HUDEP-2 (cell line): ENCODE results near the gene AKAP13.

Experiments
- DNase-seq, 76 experiments: peaks; one replicate each; lab custom pipeline; 2025; ENCODE audit not compliant: unreplicated experiment in 76 of 76; lab: John Stamatoyannopoulos, UW

Gene AKAP13

DNA sequence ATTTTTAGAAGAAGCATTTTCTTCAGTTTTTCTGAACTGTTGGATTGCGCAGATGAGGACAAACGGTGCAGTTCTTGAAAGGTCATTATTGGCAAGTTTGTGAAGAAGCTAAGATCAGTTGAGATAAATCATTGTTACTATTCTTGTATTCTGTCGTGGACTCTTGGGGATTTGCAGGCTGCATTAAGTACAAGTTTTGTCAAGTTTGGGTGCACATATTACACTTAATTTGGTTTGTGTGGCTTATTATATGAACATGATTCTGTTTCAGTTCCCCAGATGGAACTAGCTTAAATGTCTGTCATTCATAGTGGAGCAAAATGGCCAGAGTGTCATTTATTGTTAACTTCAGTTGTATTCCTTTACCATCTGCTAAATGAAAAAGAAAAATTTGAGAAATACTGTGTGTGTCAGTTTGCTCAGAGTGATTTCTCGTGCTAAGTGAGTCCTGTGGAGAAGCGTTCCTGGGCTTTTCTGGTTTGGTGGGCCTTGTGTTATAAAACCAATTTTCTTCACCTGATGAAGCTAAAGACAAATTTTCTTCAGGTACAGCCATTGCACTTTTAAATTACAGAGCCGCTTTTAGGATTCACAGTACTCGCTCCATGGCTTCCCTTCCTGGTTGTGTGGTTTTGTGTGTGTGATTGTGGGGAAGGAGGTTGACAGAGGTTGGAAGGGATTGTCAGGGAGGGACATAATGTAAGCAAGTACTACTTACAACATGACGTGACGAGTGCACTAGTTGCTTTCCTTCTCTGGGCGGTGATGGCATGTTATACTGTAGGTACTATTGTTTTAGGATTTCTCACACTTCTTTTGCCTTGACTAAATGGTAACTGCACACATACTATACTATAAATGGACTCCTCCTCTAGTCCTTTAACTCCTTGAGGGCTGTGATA, 1.7 kb downstream of the AKAP13 start:
- no peak for DNase-seq

- no peak for DNase-seq
Observed at GRCh38 chr15:85382942-85383341, 2.5 kb downstream of the AKAP13 start.

DNA sequence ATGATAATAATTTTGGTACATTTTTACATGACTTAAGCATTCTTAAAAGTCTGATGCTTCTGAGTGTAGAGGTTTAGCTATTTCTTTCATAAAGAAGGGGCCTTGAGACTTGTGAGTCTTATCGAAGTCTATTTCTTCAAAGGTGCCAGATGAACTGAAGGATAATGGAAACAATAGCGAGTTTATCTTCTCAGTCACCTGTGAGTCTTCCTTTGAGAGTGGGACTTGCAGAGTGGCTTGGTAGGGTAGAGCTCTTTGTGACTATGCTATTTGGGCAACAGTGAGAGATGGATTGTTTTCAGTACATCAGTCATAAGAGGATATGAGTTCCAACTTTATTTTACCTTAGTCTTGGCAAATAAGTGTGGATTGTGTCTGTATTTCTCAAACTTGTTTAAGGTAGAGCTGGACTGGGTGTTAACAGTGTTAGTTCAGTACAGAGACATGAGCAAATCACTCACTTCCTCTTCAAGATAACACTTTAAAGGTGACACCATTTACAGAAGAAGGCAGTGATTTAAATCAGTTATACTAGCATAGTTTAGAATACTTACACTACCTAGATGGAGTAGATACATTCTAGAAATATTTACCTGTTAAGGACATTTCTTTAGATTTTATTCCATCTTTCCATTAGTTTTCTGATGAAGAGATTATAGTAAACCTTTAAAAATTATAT, 3.2 kb downstream of the AKAP13 start:
- no peak for DNase-seq

- no peak for DNase-seq
Observed at GRCh38 chr15:85386261-85386660, 5.9 kb downstream of the AKAP13 start.

- no peak for DNase-seq
Observed at GRCh38 chr15:85388566-85389305, 8.3 kb downstream of the AKAP13 start.

GRCh38 chr15:85389306-85389650, 8.9 kb downstream of the AKAP13 start:
- no peak for DNase-seq

- no peak for DNase-seq
Observed at GRCh38 chr15:85389772-85390171, 9.4 kb downstream of the AKAP13 start.

DNA sequence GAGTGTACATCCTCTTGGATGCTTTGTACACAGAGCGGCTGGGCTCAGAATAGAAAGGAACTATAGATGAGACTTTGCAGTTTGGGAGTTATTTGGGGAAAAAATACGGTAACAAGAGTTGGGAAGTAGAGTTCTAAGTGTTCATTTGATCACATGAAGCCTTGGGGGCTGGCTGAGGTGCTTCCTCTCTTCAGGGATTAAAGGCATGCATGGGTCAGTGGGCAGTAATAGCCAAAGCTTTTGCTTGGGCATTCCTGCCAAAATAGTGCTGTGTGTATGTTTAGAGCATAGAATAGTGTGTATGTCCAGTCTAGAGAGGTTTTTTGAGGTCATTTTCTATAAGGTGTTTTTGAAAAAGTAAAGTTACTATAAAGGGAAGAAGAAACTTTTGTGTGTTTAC, 12.8 kb downstream of the AKAP13 start:
- no peak for DNase-seq

DNA sequence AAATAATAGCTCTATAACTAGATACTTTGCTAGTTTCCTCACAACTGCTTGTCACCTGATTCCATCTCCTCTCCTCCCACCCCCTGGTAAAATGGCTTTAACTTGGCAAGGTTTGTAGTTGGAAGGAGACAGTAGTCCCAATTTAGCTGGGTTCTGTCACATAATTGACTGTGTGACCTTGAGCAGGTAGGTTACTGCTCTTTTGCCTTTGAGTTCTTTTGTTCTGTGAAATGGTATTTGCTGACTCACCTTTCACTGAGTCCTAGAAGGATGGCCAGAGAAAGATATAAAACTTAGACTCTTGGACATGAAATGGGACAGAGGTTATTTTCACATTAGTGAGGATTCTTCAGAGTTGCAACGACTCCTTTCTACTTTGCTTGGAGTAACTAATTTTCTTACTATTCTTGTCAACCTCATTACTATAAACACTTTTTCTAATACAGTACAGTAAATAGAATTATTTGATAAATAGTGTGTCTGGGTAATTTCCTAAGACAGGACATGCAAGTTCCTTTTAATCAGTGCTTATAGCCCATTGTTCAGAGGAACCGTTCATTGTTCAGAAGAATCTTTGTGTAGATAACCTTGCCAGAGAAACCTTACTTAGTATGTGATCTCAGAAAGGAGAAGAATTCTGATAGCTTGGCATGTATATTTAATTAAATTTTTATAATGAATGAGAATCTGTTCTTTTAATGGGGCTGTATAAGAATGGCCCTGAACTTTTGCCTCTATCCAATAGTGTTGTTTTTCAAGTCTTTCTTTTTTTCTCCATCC, 14.3 kb downstream of the AKAP13 start:
- no peak for DNase-seq

DNA sequence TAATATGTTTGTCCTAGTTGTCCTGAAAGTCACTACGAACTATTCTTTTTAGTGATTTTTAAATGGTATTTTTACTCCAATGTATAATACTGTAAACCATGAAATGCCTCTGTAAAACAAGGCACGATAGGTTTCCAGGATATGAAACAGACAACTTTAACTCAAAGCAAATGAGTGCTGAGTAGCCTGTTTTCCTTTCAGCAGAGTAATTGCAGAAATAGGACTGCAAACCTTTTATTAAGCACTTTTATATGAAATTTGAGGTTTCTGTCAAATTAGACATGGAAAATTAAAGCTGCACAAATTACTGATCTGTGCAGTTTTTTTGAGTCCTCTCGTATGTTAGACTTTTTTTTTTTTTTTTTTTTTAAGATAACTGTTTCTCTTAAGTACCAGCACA, 16.2 kb downstream of the AKAP13 start:
- no peak for DNase-seq

DNA sequence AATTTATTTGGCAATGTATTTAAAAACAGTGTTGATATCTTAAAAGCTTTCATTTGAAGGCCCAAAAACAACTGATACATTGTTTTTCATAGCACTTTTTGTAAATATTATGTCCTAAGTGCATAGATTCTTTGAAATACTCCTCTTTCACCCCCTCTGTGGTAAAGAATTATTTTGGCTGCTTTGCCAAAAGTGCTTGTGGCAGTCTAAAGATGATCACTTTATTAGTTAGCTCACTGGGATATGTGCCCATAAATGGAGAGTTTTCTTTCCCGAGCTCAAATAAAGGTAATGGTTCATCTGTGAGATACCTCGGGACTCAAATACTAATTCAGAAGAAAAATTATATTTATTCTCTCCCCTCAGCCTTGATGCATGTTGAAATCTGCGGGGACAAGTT, 16.7 kb downstream of the AKAP13 start:
- DNase-seq: no peak

GRCh38 chr15:85397926-85398325, 17.5 kb downstream of the AKAP13 start:
- DNase-seq: no peak

GRCh38 chr15:85398822-85399221, 18.4 kb downstream of the AKAP13 start:
- DNase-seq: no peak

- DNase-seq: no peak
Observed at GRCh38 chr15:85399627-85400026, 19.2 kb downstream of the AKAP13 start.

DNA sequence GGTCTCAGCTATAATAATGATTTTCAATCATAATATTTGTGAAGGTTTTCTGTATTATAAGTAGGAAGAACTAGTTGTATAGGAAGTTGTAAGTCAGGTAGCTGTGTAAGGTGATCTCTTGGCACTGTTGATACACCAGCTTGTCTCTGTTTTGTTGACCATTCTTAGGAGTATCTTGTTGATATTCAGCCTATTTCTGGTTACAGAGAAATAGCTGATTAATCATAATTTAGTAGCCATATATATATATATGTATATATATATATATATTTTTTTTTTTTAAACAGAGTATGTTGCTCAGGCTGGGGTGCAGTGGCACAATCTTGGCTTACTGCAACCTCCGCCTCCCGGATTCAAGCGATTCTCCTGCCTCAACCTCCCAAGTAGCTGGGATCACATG, 20.2 kb downstream of the AKAP13 start:
- no peak for DNase-seq

GRCh38 chr15:85401108-85401774, 20.8 kb downstream of the AKAP13 start:
- DNase-seq: no peak

DNA sequence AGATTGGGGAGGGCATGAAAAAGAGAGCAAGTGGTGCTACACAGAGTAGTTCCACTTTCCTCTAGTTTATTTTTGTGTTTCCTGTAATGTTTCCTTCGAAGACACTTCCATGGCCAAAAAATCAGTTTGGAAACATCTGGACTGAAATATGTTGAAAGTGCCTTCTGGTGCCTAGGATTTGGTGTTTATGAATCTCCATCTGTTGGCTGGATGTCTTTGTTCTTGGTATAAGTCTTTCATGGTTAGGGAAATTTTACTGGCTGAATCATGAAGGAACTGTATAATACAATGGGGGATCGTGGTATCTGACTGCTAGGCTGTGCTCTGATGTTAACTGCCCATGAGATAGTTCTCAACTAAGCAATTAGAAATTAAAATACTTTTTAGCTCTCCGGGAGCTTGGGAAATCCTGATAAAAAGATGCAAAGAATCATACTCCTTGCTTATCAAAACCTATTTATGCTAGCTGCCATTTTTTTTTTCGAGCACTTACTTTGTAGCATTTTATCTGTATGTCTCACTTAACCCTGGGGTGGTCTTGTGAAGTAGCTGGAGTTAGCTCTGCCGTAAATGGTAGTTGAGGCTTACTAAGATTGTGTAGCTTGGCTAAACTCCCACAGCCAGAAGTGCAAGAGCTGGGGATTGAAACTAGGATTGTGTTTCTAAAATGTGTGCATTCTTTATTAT, 21.9 kb downstream of the AKAP13 start:
- no peak for DNase-seq

DNA sequence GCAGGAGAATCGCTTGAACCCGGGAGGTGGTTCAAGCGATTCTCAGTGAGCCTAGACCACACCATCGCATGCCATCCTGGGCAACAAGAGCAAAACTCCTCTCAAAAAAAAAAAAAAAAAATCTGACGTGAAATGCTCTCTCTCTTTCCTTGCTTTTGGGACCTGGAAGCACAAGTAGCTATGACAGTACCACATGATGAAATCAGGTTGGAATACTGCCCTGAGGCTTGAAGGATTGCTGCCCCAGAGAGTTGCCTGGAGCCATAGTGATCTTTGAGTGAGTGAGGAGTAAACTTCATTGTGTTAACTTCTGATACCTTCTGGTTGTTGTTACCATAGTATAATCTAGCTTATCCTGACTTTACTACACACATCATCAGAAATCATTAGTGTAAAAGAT, 23.3 kb downstream of the AKAP13 start:
- DNase-seq: no peak

DNA sequence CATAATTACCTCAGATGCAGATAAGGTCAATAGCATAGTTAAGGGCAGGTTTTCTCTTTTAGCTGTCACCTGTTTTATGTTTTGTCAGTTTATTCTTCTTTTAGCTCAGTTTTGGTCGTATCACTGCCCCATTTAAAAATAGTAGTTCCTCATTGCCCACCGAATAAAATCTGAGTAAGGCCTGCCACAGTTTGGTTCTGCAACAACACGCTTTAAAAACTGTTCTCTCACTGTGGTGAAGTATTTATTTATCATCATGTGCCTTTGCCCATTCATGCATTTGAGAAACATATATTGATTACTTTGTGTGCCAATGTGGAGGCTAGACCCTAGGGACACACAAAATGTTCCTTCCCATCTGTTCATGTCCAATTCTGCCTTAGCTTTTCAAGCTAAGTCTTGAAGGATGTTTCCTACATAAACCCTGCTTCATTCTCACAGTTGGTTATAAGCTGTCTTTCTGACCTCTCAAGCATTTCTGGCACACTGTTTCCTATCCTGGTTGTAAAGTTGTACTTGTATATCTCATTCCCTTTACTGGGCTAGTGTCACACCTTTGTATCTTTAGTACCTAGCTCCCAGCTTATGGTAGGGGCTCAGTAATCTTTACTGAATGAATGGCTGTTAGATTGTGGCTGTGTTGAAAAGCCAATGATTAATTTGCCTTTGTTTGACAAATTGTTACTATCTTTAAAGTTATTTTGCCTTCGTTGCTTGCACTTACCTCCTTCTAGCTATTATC, 23.9 kb downstream of the AKAP13 start:
- DNase-seq: no peak
